HG03196 (cell line): ENCODE results near the gene PCMT1.
"Not testable (repeated sequence)": the region's sequence is repeated elsewhere in the genome, so short reads cannot be mapped to it uniquely, and the experiment has no call there.

Experiments used
- ATAC-seq: cut with Tn5 transposase; IDR thresholded peaks from one replicate; pipeline ENCODE4 v1.9.1; 2021; ENCODE audit not compliant: unreplicated experiment

PCMT1 gene

GRCh38 chr6:149852881-149853280, 103.3 kb downstream of the PCMT1 start:
- no peak for ATAC-seq

GRCh38 chr6:149854017-149854416, 104.5 kb downstream of the PCMT1 start:
- ATAC-seq = not testable (repeated sequence)

GRCh38 chr6:149854532-149854931, 105.0 kb downstream of the PCMT1 start:
- no peak for ATAC-seq

GRCh38 chr6:149855040-149855654, 105.6 kb downstream of the PCMT1 start:
- no peak for ATAC-seq

- ATAC-seq = no peak
These were observed 106.2 kb downstream of the PCMT1 start for GRCh38 chr6:149855741-149856140.

GRCh38 chr6:149856256-149856994, 106.9 kb downstream of the PCMT1 start:
- ATAC-seq = no peak

- ATAC-seq = no peak
These were observed 108.0 kb downstream of the PCMT1 start for GRCh38 chr6:149857541-149857940.

- no peak for ATAC-seq
These were observed 109.8 kb downstream of the PCMT1 start for GRCh38 chr6:149859368-149859767.

GRCh38 chr6:149859938-149860337, 110.4 kb downstream of the PCMT1 start:
- ATAC-seq = no peak

- no peak for ATAC-seq
These were observed 110.9 kb downstream of the PCMT1 start for GRCh38 chr6:149860513-149860833.
